ENCODE measurements around the gene MOSPD3.

GRCh38 chr7:100629117-100629716 lies 16.9 kb downstream of the MOSPD3 start:
- no peak for TF ChIP-seq EP300 (conservative IDR thresholded peaks at IDR 0.05; ENCODE audit: poor library complexity, severe bottlenecking)
- TF ChIP-seq CTCF (IDR thresholded peaks at IDR 0.05; ENCODE audit: poor library complexity, severe bottlenecking) = no peak
- TF ChIP-seq POLR2AphosphoS5 (IDR thresholded peaks at IDR 0.05) = no peak
- TF ChIP-seq REST (IDR thresholded peaks at IDR 0.05; ENCODE audit: borderline replicate concordance) = no peak
- no peak for TF ChIP-seq RAD21 (conservative IDR thresholded peaks at IDR 0.05)
